ENCODE data around the gene IQCH.

The IQCH gene

GRCh38 chr15:67523330-67523729, 268.7 kb downstream of the IQCH start:
- DNase-seq = no peak

GRCh38 chr15:67524235-67524634, 269.6 kb downstream of the IQCH start:
- DNase-seq = no peak

- no peak for DNase-seq
Observed at GRCh38 chr15:67528513-67528912, 273.9 kb downstream of the IQCH start.

- DNase-seq = no peak
Observed at GRCh38 chr15:67531379-67531914, 276.9 kb downstream of the IQCH start.

- no peak for DNase-seq
Observed at GRCh38 chr15:67533873-67534272, 279.3 kb downstream of the IQCH start.

- no peak for DNase-seq
Observed at GRCh38 chr15:67534360-67534759, 279.8 kb downstream of the IQCH start.

- DNase-seq = no peak
Observed at GRCh38 chr15:67537771-67538170, 283.2 kb downstream of the IQCH start.

GRCh38 chr15:67542420-67543347, 288.1 kb downstream of the IQCH start, which contains the start of gene MAP2K5:
Gene MAP2K5, plus strand, starts transcription at chr15:67542703. Its CDS starts 633 bp downstream, at chr15:67543336.
- DNase-seq = peak in 55 of 56 donors; percentile 24 to 93 (median 79)

GRCh38 chr15:67543348-67543718, 288.7 kb downstream of the IQCH start:
- DNase-seq = peak in 6 of 56 donors; percentile 4 to 44 (median 24)

- DNase-seq = no peak
Observed at GRCh38 chr15:67544475-67544874, 289.9 kb downstream of the IQCH start.

GRCh38 chr15:67545864-67546263, 291.3 kb downstream of the IQCH start:
- no peak for DNase-seq

GRCh38 chr15:67547064-67547463, 292.5 kb downstream of the IQCH start:
- DNase-seq = no peak

- no peak for DNase-seq
Observed at GRCh38 chr15:67547836-67548235, 293.2 kb downstream of the IQCH start.

- no peak for DNase-seq
Observed at GRCh38 chr15:67548236-67548852, 293.8 kb downstream of the IQCH start.

GRCh38 chr15:67548862-67549651, 294.5 kb downstream of the IQCH start:
- peak in 49 of 56 donors; percentile 7 to 84 (median 46) for DNase-seq

- DNase-seq = no peak
Observed at GRCh38 chr15:67549736-67550135, 295.1 kb downstream of the IQCH start.

GRCh38 chr15:67550522-67550921, 295.9 kb downstream of the IQCH start:
- no peak for DNase-seq

- no peak for DNase-seq
Observed at GRCh38 chr15:67551207-67551743, 296.7 kb downstream of the IQCH start.
